HG02943 (cell line): ENCODE data around the gene SP4.
"Not testable (repeated sequence)": the region's sequence is repeated elsewhere in the genome, so short reads cannot be mapped to it uniquely, and the experiment has no call there.

Experiments
- ATAC-seq: cut with Tn5 transposase; IDR thresholded peaks from one replicate; pipeline ENCODE4 v1.9.1; 2021; ENCODE audit warnings: mild to moderate bottlenecking, low read depth, moderate library complexity; ENCODE audit not compliant: unreplicated experiment

Gene SP4

GRCh38 chr7:21514062-21514461 lies 86.2 kb downstream of the SP4 start:
- no peak for ATAC-seq

DNA sequence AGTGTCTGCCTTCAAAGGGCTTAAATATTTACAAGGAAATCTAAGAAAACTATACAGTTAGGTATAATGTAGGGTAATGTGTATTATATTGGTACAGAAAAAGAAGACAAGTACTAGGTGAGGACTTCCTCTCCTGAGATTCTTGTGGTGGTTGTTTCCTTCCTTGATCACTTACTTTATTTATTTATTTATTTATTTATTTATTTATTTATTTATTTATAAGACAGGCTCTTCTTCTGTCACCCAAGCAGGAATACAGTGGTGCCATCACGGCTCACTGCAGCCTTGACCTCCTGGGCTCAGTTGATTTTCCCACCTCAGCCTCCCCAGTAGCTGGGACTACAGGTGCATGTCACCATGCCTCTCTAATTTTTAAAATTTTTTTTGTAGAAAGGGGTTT lies 96.8 kb downstream of the SP4 start:
- no peak for ATAC-seq

DNA sequence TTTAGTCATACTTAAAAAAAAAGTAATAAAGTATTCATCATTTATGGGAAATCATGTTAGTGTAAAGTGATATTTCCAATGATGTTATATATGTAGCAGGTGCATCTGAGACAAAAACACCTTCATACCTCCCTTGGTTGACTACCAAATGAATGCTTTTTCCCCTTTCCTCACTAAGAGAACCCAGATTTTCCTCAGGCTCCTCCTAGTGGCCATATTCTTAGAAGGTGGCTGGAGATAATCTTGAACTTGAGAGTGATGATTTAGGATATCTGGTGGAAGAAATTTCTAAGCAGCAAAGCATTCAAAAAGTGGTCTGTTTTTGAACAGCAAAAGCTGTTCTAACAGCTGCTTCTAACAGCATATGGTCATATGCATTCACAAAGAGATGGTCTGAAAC lies 98.1 kb downstream of the SP4 start:
- no peak for ATAC-seq

GRCh38 chr7:21526448-21526847 lies 98.6 kb downstream of the SP4 start:
- no peak for ATAC-seq

DNA sequence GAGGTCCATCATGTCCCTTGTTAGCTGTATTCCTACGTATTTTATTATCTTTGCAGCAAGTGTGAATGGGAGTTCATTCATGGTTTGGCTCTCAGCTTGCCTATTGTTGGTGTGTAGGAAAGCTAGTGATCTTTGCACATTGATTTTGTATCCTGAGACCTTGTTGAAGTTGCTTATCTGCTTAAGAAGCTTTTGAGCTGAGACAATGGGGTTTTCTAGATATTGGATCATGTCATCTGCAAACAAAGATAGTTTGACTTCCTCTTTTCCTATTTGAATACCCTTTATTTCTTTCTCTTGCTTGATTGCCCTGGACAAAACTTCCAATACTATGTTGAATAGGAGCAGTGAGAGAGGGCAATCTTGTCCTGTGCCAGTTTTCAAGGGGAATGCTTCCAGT lies 104.6 kb downstream of the SP4 start:
- ATAC-seq, result not testable (repeated sequence)

DNA sequence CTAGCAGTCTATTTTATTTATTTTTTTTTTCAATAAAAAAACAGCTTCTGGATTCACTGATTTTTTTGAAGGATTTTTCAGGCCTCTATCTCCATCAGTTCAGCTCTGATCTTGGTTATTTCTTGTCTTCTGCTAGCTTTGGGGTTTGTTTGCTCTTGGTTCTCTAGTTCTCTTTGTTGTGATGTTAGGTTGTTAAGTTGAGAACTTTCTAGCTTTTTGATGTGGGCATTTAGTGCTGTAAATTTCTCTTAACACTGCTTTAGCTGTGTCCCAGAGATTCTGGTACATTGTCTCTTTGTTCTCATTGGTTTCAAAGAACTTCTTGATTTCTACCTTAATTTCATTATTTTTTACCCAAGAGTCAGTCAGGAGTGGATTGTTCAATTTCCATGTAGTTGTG lies 105.8 kb downstream of the SP4 start:
- ATAC-seq, result not testable (repeated sequence)

DNA sequence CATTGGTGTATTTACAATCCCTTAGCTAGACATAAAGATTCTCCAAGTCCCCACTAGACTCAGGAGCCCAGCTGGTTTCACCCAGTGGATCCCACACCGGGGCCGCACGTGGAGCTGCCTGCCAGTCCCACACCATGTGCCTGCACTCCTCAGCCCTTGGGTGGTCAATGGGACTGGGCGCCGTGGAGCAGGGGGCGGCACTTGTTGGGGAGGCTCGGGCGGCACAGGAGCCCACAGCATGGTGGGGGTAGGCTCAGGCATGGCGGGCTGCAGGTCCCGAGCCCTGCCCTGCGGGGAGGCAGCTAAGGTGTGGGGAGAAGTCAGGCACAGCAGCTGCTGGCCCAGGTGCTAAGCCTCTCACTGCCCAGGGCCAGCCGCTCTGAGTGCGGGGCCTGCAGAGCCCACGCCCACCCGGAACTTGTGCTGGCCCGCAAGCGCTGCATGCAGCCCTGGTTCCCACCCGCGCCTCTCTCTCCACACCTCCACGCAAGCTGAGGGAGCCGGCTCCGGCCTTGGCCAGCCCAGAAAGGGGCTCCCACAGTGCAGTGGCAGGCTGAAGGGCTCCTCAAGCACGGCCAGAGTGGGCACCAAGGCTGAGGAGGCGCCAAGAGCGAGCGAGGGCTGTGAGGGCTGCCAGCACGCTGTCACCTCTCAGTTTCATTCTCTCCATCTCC lies 108.7 kb downstream of the SP4 start:
- ATAC-seq, result not testable (repeated sequence)

DNA sequence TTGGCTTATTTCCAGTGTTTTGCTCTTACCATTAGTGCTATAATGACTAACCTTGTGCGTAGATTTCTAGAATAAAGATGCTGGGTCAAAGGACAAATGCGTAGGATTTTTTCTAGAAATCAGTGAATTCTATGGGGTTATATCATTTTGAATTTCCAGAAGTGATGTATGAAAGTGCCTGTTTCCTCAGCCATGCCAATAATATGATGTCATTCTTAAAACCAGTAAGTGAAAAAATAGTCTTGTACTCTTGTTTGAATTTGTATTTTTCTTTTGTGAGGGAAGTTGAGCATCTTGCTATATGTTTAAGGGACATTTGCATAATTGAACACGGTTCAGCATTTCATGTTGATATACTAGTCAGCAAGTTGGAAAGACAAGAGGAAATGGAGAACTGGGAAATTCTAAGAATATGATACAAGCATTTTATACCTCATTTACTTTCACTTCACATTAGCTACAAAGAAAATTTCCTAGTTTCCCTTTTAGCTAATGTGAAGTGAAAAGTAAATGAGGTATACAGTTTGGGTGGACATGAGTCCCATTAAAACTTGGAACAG lies 111.1 kb downstream of the SP4 start:
- ATAC-seq, result no peak

DNA sequence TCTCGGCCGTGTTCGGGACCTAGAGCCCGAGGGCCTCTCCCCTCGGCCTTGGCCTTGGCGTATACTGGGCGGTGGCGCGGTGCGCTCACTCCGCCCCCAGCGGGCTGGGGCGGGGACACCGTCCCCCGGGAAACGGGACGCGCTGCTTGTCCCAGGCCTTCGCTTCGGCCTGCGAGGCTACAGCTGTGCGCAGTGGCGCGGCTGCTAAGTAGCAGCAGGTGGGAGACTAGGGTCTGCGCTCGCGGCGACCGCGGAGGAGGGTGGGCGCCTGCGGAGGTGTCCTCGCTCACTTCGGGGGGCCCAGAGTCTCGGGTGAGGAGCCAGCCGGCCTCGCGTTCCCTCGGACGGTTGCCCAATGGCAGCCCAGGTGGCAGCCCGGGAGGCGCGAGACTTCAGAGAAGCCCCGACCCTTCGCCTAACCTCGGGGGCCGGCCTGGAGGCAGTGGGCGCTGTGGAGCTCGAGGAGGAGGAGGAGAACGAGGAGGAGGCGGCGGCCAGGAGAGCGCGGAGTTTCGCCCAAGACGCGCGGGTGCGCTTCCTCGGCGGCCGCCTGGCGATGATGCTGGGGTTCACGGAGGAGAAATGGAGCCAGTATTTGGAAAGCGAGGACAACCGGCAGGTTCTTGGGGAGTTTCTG lies 115.1 kb downstream of the SP4 start, which contains the start of gene DNAH11:
TSS of gene DNAH11 (plus strand) at position 149 of the 637 bp plus-strand sequence. CDS start at position 356, 207 bp downstream.
- ATAC-seq, result no peak

DNA sequence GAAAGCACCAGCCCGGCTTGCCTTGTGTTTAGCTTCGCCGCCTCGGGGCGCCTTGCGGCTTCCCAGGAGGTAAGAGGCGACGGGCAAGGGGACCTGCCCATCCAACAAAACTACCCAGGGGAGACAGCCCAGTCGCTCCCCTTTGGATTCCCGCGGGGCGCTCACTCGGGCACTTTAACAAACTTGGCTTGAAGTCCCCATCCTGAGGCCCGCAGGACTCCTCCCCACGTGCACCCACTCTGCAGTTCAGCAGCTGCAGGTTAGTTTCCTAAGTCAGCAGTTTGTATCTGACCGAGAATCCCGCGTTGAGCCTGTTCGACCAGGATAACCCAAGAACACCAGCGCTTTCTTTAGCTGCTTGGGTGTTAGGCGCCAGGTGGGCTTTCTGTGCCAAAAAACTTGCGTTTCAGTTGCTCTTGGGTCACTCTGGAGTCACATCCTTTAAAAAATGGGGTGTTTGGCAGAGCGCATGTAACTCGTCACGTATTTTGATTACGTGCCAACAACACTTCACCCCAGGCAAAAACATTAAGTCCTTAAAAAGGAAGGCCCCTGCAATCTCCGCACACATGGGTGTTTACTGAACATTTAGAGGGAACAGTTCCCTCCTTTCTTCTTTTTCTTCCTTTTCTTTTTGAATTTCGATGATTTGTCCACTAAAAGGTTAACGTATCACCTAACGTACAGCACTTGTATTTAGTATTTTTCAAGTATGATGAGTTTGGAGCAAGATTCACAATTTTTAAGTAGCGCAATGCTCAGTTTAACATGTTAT lies 115.8 kb downstream of the SP4 start:
- ATAC-seq, result no peak

GRCh38 chr7:21544303-21544656 lies 116.4 kb downstream of the SP4 start:
- ATAC-seq, result no peak

GRCh38 chr7:21544715-21545114 lies 116.8 kb downstream of the SP4 start:
- ATAC-seq, result no peak

DNA sequence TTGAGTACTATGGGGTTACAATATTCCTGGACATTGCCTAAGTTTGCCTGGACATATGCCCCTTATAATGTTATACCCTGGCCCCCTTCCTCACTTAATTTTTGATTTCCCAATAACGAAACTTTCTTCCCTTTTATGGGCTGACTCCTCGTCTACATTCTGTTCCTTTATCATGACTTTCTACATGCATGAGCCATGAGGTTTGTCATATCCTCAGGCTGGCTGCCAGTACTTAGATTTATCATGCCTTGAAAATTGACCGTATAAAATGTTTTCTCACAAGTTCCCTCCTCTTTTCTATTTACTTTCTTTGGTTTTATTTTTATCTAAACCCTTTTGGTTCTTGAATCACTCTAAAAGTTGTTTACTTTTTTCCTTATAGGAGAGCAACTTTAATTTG lies 119.6 kb downstream of the SP4 start:
- no peak for ATAC-seq

DNA sequence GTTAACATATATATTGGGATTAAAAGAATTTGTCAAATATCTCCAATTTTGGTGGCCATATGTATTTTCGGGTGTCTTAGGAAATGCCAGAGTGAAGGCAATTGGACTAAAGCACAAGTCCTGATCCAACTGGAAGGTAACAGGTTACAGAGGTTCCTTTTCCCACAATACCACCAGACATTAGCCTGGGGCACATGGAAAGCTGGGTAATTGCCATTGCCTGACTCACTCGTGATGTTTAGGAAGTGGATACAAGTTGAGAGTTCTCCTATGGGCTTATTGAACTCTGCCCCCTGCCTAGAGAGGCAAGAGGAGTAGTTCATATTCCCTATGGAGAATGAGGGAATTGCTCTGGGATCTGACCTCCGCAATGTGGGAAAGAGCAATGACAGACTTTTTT lies 120.6 kb downstream of the SP4 start:
- ATAC-seq, result no peak

DNA sequence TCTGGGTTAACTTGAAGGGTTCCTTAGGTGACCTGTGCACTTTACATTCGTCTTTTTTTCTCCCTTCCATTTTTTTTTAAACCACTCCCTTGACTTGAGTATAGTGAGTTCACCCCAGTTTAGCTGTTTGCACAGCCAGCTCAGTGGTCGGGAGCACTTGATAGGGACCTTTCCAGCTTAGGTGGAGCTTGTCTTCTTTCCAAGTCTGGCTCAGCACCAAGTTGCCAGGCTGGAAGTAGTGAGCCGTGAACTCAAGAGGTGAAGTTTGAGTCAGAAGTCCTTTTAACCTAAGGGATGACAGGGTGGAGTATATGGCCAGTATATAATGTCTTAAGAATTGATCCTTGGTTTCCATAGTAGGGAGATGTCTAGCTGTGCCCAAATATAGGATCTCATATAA lies 122.2 kb downstream of the SP4 start:
- no peak for ATAC-seq

- no peak for ATAC-seq
Measured at GRCh38 chr7:21550821-21551531, 123.1 kb downstream of the SP4 start.

DNA sequence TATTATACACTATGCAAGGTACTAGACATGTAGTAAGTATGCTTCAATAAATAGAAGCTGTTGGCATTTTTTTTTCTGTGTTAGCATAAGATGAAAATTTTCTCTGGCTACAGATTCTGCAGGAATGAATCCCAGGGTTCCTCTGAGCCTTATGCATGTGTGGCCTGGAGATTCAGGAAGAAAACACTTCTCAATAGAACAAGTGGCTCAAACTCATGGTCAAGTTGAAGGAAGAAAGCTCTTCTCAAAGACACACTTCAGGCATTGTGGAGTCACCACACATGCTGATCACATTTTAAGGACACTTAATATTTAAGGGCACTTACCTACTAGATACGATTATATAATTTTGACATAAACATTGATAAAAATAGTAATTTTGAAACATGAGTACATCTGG lies 134.5 kb downstream of the SP4 start:
- ATAC-seq, result no peak
